Measurements from ENCODE around the gene NEURL4.
"Not testable (repeated sequence)": the region's sequence is repeated elsewhere in the genome, so short reads cannot be mapped to it uniquely, and the experiment has no call there.

NEURL4 gene

DNA sequence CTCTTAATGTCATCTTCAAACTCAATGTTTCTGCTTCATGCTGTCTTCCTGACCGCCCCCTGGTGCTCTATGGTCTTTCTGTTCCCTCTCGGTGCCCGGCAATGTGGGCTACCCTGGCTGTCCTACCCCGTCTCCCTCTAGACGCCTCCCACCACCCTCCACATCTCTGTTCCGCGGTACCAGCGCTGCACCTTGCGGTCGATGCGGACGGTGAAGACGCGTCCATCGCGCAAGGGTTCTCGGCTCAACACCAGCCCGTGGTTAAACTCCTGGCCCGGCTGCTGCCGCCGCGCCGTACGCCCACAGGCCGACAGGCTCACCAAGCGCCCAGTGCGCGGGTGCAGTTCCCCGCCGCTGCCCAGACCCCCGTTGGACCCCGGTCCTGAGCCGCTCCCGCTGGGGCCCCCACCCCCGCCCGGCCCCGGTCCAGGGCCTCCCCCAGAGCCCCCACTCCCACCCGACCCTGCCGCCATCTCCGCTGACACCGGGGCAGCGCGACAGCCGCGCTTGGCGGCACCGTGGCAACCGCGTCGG is at the start of gene NEURL4:
NEURL4 (minus strand) TSS at position 496 of the 534 bp plus-strand sequence; CDS start at position 473, 23 bp downstream.
- no peak for DNase-seq (ENCODE audit: low read depth, low spot score)

DNA sequence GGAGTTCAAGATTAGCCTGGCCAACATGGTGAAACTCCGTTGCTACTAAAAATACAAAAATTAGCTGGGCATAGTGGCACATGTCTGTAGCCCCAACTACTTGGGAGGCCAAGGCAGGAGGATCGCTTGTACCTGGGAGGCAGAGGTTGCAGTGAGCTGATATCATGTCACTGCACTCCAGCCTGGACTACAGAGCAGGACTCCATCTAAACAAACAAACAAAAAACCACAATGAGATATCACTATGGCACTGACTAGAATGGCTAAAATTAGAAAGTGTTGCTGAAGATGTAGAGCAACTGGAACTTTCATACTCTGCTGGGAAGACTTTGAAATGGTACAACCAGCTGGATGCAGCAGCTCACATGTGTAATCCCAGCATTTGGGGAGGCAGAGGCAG is 45.2 kb upstream of the NEURL4 start:
- DNase-seq (ENCODE audit: low read depth, low spot score), result no peak

DNA sequence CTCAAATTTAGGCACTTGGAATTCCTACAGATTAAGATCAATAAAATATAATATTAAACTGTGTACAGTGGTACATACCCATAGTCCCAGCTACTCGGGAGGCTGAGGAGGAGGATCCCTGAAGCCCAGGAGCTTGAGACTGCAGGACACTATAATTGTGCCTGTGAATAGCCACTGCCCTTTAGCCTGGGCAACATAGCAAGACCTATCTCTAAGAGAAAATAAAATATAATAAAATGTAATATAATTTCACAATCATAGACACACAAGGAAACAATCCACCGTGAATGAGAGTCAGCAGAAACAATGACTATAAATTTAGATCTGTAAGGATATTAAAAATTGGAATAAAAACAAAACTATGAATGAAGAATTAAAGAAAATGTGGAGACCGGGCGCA is 41.7 kb upstream of the NEURL4 start:
- no peak for DNase-seq (ENCODE audit: low read depth, low spot score)

DNA sequence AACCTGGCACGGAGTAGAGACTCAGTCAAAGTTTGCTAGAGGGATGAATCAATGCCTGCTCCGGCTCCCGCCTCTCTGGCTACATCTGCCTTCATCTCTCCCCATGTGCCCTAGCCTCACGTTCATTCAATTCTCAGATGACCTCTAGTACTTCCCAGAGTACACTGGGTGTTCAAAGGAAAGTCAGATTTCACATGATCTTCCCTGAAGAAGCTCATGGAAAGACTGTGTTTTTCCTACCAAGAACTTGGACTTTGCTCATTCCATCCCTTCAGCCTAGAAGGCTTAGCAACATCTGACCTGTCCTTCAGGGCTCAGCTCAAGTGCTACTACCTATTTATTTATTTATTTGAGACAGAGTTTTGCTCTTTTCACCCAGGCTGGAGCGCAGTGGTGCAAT is 40.7 kb upstream of the NEURL4 start:
- DNase-seq (ENCODE audit: low read depth, low spot score), result no peak

DNA sequence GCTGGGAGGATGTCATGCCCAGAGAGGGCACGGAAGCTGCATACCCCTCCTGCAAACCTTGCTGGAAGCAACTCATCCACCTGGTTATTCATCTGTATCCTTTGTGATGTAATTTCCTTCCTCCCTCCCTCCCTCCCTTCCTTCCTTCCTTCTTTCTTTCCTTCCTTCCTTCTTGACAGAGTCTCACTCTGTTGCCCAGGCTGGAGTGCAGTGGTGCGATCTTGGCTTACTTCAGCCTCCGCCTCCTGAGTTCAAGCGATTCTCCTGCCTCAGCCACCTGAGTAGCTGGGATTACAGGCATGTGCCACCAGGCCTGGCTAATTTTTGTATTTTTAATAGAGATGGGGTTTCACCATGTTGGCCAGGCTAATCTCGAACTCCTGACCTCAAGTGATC is 39.5 kb upstream of the NEURL4 start:
- not testable (repeated sequence) for DNase-seq (ENCODE audit: low read depth, low spot score)

DNA sequence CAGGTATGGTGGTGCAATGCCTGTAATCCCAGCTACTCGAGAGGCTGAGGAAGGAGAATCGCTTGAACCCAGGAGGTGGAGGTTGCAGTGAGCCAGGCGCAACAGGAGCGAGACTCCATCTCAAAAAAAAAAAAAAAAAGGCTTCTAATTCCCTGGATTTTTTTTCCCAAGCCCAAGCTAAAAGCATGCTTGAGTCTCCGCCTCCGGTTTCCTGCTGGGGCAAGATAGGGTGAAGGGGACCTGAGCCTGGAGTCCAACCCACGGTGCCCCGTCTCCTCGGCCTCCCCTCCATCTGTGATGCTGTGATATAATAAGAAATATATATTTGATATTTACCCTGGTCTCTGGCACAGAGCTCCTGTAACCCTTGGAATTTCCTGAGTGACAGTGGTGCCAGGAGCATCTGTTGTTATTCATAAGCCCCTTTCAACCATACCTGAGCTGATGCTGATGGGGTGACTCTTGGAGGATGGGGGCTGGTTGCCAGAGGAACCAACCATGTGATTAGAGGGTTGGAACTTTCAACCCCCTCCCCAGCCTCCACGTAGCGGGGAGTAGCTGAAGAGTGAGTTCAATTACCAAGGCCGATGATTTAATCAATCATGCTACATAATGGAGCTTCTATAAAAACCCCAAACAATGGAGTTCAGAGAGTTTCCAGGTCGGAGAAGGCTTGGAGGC is 38.9 kb upstream of the NEURL4 start:
- DNase-seq (ENCODE audit: low read depth, low spot score), result no peak

DNA sequence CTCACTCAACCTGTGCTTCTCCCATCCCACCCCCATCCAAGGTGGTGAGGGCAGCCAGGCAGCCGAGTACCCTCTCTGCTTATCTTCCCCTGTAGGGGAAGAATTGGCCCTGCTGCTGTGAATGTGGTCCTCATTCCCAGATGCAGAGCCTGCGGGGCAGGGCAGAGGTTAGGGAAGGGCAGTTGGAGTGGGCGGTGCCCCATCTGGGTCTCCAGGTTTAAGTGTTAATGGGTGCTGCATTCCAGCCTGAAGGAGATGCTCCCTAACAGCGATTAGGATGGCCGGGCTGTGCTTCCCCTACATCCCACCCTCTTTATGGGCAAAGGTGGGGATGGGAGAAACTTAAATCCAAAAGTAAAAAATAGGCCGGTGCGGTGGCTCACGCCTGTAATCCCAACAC is 37.9 kb upstream of the NEURL4 start:
- DNase-seq (ENCODE audit: low read depth, low spot score), result no peak

DNA sequence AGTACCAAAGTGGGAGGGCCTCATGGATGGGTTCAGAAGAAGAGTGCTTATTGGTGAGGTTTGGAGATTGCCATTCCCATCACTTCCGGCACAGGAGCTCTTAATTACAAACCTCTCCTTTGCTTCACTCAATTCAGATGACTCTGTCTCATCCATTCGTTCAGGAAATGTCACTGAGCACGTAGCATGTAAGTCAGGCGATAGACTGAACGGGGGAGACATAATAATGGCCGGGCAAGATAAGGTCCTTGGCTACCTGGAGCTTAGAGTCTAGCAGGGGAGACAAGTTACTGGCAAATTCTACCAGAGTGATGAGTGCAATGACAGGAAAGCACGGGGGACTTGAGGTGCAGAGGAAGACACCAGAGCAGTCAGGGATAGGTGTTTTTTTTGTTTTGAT is 36.8 kb upstream of the NEURL4 start:
- DNase-seq (ENCODE audit: low read depth, low spot score), result not testable (repeated sequence)

DNA sequence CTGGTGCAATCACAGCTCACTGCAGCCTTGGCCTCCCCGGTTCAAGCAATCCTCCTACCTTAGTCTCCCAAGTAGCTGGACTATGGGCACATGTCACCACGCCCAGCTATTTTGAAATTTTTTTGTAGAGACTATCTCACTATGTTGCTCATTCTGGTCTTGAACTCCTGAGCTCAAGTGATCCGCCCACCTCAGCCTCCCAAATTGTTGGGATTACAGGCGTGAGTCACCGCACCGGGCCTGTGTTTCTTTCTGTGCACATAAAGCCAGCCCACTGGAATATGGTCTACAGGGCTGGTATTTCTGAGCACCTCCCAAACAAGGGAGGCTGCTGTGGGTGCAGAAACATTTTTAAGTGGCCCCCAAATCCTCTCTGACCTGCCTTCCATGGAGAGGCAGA is 34.2 kb upstream of the NEURL4 start:
- no peak for DNase-seq (ENCODE audit: low read depth, low spot score)

DNA sequence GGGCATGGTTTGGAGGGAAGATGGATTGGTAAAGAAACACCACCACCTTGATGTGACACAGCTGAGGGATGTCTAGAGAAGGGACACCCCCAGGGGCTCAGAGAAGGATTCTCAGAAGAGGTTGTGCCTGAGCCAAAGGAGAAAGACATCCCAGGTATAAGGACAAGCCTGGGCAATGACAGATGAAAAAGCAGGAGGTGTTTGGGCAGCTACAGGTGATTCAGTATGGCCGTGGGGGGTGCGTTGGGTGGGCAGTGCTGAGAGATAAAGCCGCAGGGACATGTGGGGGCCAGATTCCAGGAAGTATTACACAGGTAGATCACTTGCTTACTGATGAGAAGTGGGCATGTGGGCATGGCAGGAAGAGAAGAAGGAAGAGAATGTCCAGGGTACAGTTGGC is 32.8 kb upstream of the NEURL4 start:
- no peak for DNase-seq (ENCODE audit: low read depth, low spot score)

DNA sequence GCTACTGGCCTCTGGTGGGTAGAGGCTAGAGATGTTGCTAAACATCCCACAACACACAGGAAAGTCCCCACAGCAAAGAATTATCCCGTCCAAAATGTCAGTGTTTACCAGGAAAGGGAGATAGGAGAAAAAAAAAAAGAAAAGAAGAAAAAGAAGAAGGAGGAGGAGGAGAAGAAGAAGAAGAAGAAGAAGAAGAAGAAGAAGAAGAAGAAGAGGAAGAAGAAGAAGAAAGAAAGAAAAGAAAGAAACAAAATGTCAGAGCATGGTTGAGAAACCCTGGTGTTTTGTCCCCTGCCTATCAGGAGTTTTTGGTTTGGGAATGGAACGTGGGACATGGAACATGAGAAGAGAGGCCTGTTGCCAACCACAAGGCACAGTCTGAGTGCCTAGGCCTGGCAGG is 28.2 kb upstream of the NEURL4 start:
- no peak for DNase-seq (ENCODE audit: low read depth, low spot score)

DNA sequence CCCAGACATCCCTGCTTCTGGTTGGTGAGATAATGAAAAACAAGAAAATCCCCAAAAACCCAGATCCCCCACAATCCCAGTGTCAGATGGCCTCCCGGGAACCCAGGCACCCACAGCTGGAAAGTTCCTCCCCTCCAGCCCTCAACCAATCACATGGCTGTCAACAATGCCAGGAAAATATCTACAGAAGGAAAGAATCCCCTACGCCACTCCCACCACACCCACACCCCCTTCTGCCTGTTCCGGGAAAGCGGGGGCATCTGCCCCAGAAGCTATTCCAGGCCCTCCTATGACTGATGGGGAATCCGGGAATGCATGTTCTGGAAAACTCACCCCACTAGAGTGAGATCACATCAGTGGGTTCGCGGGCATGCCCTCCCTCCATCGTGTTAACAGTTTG is 27.6 kb upstream of the NEURL4 start:
- DNase-seq (ENCODE audit: low read depth, low spot score), result no peak

DNA sequence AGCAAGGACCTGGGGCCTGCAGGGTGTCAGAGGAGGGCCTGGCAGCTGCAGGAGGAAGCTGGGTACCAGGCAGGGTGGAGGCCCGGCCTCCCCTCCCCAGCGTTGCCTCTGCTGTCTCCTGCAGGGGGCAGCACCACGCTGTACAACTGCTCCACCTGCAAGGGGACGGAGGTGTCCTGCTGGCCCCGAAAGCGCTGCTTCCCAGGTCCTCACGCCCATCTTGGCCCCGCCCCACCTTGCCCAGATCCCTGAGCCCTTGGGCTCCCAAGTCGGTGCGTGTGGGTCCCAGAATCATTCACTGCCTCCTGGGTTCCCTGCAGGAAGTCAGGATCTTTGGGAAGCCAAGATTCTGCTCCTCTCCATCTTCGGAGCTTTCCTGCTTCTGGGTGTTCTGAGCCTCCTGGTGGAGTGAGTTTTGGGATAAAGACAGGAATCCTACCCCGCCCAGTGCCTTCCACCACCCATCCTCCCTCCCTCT is 27.0 kb upstream of the NEURL4 start:
- peak; percentile 83 for DNase-seq (ENCODE audit: low read depth, low spot score)

DNA sequence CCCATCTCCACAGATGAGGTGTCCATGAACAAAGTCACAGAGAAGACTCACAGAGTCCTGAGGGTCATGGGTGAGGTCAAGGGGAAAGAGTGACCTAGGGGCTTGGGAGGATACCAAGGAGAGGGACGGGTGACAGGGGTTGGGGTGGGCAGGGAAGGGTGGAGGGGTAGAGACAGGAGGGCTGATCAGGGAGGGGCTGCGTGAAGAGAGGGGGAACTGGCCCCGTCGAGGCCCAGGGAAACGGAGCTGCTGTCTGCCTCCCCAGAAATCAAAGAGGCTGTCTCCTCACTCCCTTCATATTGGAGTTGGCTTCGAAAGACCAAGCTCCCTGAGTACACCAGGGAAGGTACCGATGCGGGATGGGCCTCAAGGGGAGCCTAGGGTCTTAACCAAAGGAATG is 26.4 kb upstream of the NEURL4 start:
- no peak for DNase-seq (ENCODE audit: low read depth, low spot score)

DNA sequence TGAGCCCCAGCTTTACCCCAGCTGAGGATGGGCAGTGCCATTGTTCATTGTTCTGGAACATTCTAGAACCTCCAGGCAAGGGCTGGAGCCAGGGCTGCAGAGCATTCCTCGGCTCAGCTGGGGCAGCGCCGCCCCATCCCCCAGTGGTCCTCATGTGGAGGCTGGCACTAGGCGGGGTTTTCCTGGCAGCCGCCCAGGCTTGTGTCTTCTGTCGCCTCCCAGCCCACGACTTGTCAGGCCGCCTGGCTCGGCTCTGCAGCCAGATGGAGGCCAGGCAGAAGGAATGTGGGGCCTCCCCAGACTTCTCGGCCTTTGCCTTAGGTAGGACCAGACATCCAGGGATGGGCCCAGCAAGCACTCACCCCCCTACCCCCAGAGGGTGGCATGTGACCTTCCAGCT is 25.9 kb upstream of the NEURL4 start, which contains the start of gene TMEM95:
TMEM95 (plus strand) TSS at position 104 of the 400 bp plus-strand sequence; CDS start at position 153, 49 bp downstream.
- DNase-seq (ENCODE audit: low read depth, low spot score), result peak; percentile 45

DNA sequence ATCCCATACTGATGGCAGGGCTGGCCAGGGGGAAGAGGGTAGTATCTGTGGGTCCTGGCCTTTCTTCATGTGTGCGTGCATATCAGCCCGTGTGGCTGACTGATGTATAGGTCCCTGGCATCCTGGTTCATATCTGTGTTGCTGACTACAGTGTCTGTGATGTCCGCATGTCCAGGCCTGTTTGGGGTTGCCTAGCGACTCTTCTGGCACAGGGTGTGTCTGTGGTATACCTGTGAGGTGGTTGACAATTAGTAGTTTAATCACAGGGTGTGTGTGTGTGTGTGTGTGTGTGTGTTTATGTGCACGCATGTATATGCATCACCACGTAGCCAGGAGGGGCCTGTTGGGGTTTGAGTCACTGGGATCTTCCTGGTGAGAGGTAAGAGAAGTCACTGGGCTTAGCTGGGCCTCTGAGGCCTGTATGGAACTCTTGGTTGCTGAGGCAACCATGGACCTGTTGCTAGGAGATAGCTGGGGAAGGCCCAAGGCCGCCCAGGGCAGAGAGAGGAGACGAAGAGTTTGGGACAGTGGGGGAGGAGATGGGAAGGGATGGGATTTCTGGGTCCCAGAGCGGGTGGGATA is 25.2 kb upstream of the NEURL4 start:
- peak; percentile 46 for DNase-seq (ENCODE audit: low read depth, low spot score)

DNA sequence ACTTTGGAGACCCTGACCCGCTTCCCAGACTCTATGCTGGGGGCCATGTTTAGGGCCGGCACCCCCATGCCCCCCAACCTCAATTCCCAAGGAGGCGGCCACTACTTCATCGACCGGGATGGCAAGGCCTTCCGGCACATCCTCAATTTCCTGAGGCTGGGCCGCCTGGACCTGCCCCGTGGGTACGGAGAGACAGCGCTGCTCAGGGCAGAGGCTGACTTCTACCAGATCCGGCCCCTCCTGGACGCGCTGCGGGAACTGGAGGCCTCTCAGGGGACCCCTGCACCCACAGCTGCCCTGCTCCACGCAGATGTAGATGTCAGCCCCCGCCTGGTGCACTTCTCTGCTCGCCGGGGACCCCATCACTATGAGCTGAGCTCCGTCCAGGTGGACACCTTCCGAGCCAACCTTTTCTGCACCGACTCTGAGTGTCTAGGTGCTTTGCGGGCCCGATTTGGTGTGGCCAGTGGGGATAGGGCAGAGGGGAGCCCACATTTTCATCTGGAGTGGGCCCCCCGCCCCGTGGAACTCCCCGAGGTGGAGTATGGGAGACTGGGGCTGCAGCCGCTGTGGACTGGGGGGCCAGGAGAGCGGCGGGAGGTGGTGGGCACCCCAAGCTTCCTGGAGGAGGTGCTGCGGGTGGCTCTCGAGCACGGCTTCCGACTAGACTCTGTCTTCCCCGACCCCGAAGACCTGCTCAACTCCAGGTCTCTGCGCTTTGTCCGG is 23.9 kb upstream of the NEURL4 start:
- no peak for DNase-seq (ENCODE audit: low read depth, low spot score)

DNA sequence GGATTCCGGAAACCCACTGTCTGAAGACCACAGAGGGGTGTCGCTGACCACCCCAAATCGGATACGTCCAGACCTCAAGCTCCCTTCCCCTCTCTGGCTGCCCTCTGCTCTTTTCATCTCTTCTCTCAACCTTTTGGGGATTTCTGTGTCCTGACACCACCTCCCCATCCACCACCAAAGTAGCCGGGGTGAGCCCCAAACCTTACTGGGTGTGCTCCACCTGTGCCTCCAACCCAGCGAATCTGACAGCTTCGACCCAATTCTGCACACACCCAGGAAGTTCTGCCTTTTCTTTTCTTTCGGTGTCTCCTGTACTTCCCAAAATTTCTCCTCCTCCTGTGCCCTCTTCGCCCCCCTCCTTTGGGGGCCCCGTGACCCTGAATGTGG is 23.4 kb upstream of the NEURL4 start:
- DNase-seq (ENCODE audit: low read depth, low spot score), result no peak

DNA sequence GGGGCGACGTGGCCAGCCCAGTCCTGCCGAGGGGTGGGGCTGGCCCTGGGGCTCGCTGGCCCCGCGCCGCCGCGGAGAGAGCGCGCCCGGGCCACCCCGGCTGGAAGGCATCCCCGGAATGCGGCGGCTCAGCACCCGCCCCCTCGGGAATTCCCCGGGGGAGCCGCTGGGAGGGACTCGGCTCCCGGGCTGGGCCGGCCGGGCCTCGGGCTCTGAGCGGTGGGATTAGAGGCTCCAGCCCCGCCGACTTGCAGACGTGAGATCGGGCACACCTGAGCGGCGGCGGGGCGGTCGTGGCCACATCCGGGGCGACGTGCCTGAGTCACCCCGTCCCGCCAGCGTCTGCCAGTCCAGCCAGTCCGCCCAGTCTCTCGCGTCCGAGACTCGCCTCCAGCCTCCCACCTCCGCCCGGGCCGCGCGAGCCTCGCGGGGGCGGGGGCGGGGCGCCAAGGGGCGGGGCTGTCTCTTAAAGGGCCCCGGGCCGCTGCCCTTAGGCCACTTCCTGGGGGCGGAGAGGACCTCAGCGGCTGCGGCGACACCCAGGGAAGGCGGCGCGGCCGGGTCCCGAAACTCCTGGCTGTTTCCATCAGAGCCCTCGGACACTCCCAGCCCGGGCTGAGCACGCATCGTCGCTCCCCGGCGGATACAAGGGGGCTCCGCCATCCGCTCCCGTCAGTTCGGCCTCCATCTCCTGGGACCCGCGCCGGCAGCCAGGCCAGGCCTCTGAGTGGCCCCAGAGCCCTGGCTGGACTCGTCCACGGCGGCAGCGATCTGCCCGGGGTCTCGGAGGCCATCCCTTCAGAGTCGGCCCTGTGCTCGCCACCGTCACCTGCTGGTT is 22.7 kb upstream of the NEURL4 start, which contains the start of gene KCTD11:
KCTD11 (plus strand) TSS at position 498 of the 838 bp plus-strand sequence.
- peak; percentile 98 for DNase-seq (ENCODE audit: low read depth, low spot score)

DNA sequence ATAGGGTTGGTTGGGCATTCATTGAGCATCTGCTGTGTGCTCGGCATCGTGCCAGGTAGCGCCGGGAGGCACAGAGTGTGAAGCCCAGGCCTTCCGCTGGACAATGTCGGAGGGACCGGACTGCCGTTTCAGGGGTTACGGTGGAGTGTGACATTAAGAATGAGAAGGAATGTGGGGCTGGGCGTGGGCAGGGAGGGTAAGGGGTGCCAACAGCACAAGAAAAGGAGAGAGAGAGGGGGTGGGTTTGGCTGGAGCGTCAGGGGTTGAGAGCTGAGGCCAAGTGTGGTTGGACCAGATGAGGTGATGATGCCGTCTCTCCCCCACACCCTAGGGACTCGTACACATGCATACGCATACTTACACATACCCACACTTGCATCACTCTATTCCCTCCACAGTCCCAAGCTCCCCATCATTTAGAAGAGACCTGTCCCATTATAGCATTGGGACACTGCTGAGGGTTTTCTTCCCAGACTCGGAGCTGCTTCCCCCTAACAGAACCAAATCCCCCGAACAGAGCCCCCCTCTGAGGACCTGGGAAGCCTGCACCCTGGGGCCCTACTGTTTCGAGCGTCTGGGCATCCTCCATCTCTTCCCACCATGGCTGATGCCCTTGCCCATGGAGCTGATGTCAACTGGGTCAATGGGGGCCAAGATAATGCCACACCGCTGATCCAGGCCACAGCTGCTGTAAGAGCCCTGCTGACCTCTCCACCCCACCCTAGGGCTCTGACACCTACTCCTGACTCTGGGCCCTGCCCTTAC is 19.5 kb upstream of the NEURL4 start:
- no peak for DNase-seq (ENCODE audit: low read depth, low spot score)

All from astrocyte of the hippocampus (primary cell).